HG03571 (cell line): ENCODE measurements around the gene PTPRU.

Source experiments
- ATAC-seq: cut with Tn5 transposase; IDR thresholded peaks from one replicate; pipeline ENCODE4 v1.9.1; 2021; ENCODE audit not compliant: unreplicated experiment

The PTPRU gene

DNA sequence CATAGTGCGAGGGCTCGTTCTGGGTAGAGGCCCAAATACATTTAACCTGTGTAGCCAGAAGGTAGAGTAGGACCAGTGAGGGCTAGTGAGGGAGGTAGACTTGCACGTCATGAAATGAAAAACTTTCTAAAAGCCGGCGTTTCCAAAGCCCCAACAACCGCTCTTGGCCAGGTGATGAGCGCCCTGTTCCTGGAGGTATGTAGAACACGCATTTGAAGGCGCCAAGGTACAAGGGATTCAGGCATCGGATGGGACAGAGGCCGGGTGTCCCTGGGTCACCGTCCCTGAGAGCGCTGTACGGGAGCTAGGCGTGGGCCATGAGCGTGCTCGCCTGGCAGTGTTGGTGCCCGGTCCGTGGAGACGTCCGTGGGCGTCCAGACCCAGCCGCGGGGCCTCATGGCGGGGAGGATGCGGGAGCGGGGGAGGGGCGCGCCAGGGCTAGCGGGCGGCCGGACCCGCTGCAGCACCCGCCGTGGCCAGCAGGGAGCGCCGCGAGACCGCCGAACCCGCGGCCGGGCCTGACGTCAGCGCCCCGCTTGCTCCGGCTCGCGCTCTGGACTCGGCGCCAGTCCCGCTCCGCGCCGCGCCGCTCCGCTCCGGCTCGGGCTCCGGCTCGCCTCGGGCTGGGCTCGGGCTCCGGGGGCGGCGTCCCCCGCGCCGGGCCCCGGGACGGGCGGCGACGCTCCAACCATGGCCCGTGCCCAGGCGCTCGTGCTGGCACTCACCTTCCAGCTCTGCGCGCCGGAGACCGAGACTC, at the start of gene PTPRU:
TSS of gene PTPRU (plus strand) at position 568 of the 757 bp plus-strand sequence. CDS start at position 691, 123 bp downstream.
- ATAC-seq, result peak; percentile 65

DNA sequence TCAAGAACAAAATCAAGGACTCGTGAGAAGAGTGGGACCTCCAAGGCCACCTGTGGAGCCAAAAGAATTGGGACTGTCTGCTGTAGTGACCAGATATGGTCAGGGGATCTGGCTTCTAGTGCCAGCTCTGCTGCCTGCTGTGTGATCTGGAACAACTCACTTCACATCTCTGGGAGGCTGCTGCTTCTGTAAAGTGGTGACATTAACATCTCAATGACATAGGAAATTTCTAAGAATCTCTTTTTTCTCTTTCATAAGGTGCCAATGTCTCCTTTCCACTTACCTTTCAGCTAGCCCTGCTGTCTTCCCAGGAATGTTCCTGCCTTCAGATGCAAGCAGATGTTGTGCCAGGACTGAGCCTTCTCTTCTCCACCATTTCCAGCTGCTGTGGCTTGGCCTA, 49.6 kb upstream of the PTPRU start:
- no peak for ATAC-seq

- no peak for ATAC-seq
These were observed 45.6 kb upstream of the PTPRU start for GRCh38 chr1:29190718-29191117.

- no peak for ATAC-seq
These were observed 42.4 kb upstream of the PTPRU start for GRCh38 chr1:29193879-29194455.

GRCh38 chr1:29195881-29196291, 40.4 kb upstream of the PTPRU start:
- ATAC-seq, result no peak

- no peak for ATAC-seq
These were observed 39.3 kb upstream of the PTPRU start for GRCh38 chr1:29196863-29197589.

DNA sequence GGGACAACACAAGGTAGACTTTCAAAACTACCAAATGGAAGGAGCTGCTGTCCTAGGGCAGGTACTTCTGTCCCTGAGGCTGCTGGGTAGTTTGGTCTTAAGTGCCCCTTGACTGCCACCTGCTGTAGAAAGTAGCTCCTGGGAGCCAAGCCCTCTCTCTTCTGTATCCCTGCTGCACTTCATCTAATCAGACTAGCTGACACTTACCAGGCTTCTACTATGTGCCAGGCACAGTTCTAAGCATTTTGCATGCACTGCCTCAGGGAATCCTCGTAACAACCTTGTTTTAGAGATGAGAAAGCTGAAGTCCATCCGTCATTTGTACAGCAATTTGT, 38.8 kb upstream of the PTPRU start:
- ATAC-seq, result no peak

DNA sequence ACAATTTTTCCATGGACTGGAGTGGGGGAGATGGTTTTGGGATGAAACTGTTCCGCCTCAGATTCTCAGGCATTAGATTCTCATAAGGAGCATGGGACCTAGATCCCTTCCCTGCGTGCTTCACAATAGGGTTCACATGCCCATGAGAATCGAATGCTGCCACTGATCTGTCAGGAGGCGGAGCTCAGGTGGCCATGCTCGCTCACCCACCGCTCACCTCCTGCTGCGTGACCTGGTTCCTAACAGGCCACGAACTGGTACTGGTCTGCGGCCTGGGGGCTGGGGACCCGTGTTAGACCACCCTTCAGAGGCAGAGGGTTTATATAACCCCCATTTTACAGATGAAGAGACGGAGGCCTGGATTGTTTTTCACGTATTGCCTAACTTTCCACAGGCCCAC, 38.3 kb upstream of the PTPRU start:
- no peak for ATAC-seq

- no peak for ATAC-seq
These were observed 35.3 kb upstream of the PTPRU start for GRCh38 chr1:29200906-29201594.

GRCh38 chr1:29201595-29202051, 34.7 kb upstream of the PTPRU start:
- no peak for ATAC-seq

DNA sequence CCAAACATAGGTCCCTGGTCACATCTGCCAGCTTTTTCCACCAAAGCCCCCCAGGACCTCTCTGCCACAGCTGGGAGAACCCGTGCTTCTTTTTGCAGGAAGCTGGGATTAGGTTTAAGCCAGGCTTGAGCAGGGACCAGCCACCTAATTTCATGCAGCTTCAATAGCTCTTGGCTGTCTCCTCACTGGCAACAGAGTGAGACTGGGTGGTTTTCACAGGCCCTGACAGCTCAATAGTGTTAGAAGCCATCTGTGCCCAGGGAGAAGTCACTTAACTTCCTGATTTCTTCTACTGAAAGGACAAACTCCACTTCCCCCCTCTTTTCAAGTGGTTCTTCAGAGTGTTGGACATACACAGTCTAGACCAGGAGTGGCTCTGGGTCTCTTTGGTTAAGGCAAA, 34.3 kb upstream of the PTPRU start:
- ATAC-seq, result no peak

DNA sequence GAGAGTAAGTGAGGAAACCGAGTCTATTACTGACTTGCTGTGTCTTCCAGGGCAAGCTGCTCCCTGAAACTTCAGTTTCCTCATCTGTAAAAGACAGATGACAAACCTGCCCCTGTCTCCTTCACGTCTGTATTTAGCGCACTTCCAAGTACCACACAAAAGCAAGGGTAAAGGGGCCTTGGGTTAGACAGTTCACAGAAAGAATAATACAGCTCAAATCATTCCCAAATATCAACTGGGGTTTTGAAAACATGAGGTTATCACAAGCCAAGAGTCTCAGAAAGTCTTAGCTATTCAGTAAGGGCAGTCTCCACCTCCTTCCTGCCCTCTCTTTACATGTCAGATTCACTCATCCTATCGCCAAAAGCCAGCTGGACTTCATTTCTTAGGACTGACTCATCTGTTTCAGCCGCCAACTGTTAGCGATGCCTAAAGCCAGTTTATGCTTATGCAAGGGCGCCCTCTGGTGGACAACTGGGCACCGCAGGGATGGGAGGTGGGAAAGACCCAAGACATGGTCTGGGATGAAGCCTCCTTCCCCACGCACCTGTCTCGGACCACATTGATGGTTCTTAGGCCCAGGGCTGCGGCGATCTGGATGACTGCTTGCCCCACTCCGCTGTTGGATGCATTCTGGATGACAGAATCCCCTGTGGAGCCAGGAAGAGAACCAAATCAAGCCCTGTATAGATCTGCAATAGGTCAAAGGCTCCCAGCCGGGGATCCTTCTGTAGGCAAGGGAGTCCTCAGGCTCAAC, 33.6 kb upstream of the PTPRU start:
- ATAC-seq, result no peak

DNA sequence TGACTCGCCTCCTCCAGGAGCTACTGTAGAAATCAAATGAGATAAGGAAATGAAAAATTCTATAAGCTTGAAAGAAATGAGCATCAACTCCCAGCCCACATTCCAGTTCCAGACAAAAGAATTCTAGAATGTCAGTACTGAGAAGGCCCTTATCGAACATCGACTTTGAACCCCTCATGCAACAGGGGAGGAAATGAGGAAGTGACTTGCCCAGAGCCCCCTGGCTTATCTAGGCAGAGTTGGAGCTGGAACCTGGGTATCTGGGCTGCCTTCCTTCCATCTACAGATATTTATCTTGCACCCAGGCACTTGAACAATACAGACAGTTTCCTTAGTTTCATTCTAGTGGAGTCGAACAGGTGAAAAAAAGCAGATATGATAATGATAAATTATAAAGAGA, 27.9 kb upstream of the PTPRU start:
- ATAC-seq, result no peak

- ATAC-seq, result no peak
These were observed 27.1 kb upstream of the PTPRU start for GRCh38 chr1:29209173-29209572.

GRCh38 chr1:29210278-29211085, 25.8 kb upstream of the PTPRU start:
- ATAC-seq, result peak; percentile 56

DNA sequence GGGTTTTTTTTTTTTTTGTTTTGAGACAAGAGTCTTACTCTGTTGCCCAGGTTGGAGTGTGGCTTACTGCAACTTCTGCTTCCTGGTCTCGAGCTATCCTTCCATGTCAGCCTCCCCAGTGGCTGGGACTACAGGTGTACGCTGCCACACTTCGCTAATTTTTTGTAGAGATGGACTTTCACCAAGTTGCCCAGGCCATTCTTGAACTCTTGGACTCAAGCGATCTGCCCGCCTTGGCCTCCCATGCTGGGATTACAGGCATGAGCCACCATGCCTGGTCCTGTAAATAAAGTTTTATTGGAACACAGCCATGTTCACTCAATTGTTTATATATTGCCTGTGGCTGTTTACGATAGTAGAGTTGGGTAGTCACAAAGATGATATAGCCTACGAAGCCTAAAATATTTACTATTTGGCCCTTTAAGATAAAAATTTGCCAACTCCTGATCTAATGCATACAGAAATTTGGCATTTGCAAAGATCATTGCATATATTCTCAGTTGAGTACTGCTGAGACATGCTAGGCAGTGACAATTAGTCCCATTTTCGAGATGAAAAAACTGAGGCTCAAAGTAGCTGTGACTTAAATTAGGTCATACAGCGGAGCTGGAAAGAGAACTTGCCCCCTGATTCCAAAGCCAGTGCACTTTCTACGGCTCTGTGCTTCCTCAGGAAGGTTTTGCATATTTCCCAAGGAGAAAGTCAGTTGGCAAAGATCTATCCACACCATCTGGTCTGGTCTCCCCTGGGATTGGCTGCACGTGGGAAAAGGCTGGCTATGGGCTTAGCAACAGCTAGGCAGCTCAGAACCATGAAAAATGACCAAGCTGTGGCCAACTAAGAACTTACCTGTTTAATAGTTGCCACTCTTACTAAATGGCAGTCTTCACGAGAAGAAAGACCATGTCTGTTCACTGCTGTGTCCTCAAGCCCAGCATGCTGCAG, 25.0 kb upstream of the PTPRU start:
- no peak for ATAC-seq

DNA sequence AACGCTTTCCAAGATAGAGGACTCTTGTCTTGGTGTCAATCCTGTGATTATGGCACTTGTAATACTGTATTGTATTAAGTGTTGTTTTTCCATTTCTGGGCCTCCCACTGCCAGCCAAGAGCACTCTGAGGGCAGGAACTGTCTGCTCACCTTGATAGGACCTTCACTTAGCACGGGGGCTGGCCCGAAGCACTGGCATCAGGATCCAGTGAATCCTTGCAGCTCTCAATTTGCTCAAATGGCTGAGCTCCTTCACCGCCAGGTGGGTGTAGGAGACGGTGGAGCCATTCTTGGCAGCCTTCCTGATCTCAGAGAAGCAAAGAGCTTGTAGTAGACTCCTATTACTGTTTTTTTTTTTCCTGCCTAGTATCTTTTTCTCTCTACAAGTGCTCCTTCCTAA, 23.3 kb upstream of the PTPRU start:
- no peak for ATAC-seq

GRCh38 chr1:29217633-29218032, 18.7 kb upstream of the PTPRU start:
- ATAC-seq, result no peak

- ATAC-seq, result no peak
These were observed 18.1 kb upstream of the PTPRU start for GRCh38 chr1:29218223-29218622.
